Testis (tissue), 3 donors: Measurements from ENCODE around the gene NANOS2. TPM values are rescaled to one million over a fixed set of nuclear protein-coding genes. Genes with fewer than 3 reads are reported as not detected.

Experiments
- DNase-seq: peaks from one replicate; pipeline ENCODE4 v3.0.0-alpha.2; 2019
- H3K27ac ChIP-seq, 2 donors: fragments of 200-600 bp; sonication (generic); one replicate each; pipeline ENCODE4 v1.5.1; 2019
- H3K27me3 ChIP-seq: fragments of 200-600 bp; sonication (generic); one replicate; pipeline ENCODE4 v1.5.1; 2019
- H3K36me3 ChIP-seq: fragments of 200-600 bp; sonication (generic); one replicate; pipeline ENCODE4 v1.5.1; 2017; ENCODE audit warnings: low read depth; ENCODE audit errors: missing control alignments
- H3K4me1 ChIP-seq: fragments of 200-600 bp; sonication (generic); one replicate; pipeline ENCODE4 v1.5.1; 2019
- H3K4me3 ChIP-seq, 2 donors: fragments of 200-600 bp; sonication (generic); one replicate each; pipeline ENCODE4 v1.5.1; 2017 to 2019
- H3K9me3 ChIP-seq: fragments of 200-600 bp; sonication (generic); one replicate; pipeline ENCODE4 v1.5.1; 2017
- CTCF ChIP-seq, 3 experiments: fragments of 450-650 bp in 2 of 3; fragments of 200-600 bp in 1 of 3; sonication (generic) in 1 of 3; IDR thresholded peaks; one replicate each; pipeline ENCODE4 v1.5.1; 2016 to 2019; ENCODE audit warnings: antibody characterized with exemption in 3 of 3, mild to moderate bottlenecking in 2 of 3, moderate library complexity in 1 of 3
- POLR2A ChIP-seq: fragments of 450-650 bp; IDR thresholded peaks from one replicate; pipeline ENCODE4 v1.6.1; 2017; ENCODE audit warnings: antibody characterized with exemption, mild to moderate bottlenecking, moderate library complexity
- WGBS, 2 donors: methylation state at CpG; one replicate each; pipeline ENCODE4 v1.1.5; 2018; 5-methylcytosine and 5-hydroxymethylcytosine counted together
- intact Hi-C: fragments of 100-400 bp; cut with DNase I; formaldehyde crosslinking; loops from one replicate; pipeline ENCODE4 v1.15.1; 2023; ENCODE audit warnings: low total_unique reads
- polyA plus RNA-seq: library from polyadenylated mRNA; stranded (reverse); fragments of 350-450 nt; fragmentation: Illumina TruSeq; extraction: RNeasy Lipid Tissue Mini Kit (QIAGEN cat#74804); gene quantifications from one replicate; pipeline ENCODE4 v1.2.3, GENCODE V29; 2014; ENCODE audit warnings: low read depth, low replicate concordance; ENCODE audit not compliant: insufficient read depth
- total RNA-seq, 2 donors: library from RNA; depleted of rRNA; stranded (reverse); fragments of >200 nt; gene quantifications; one replicate each; pipeline ENCODE4 v1.2.3, GENCODE V29; 2016

The NANOS2 gene
- total and polyA plus RNA-seq, 3 donors from 2014 or later: 4.8 to 5.1 (median 4.8) TPM

DNA sequence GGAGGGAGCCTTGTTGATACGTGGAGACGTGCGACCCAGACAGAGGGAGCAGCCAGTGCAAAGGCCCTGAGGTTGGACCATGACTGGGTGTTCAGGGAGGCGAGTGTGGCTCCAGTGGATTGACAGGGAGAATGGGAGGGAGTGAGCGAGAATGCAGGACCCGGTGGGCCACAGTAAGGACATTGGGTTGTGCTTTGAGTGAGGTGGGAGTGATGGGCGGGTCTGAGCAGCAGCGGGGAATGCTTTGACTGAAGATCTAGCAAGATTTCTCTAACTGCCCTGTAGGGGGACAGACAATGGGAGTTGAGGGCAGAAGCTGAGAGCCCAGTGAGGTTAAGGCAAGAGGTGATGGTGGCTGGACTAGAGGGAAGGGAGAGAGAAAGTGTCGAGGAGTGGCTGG, 7.7 kb upstream of the NANOS2 start:
- 66% methylated on average over 9 of the region's 9 CpGs for WGBS, 2 donors
- TF ChIP-seq POLR2A (no peak), CTCF (IDR thresholded peaks at IDR 0.05) (no peak)
- Histone ChIP-seq H3K4me1 (no peaks in the 10 kb centered on the region), H3K27me3 (no peaks in the 10 kb centered on the region), H3K4me3 (no peak overlapping the region), H3K27ac (no peak overlapping the region), H3K36me3 (no peaks in the 10 kb centered on the region), H3K9me3 (no peaks in the 10 kb centered on the region)
- intact Hi-C loops: no loop called here
- DNase-seq: no peak

GRCh38 chr19:45920458-45920857, 5.9 kb upstream of the NANOS2 start:
- Histone ChIP-seq H3K4me3 (no peak overlapping the region), H3K4me1 (no peaks in the 10 kb centered on the region), H3K27ac (no peak overlapping the region), H3K9me3 (no peaks in the 10 kb centered on the region), H3K27me3 (no peaks in the 10 kb centered on the region), H3K36me3 (no peaks in the 10 kb centered on the region)
- 45 to 59% methylated on average over 8 of the region's 8 CpGs for WGBS, 2 donors
- TF ChIP-seq POLR2A: no peak
- TF ChIP-seq CTCF (IDR thresholded peaks at IDR 0.05): no peak
- intact Hi-C loops: no loop called here
- DNase-seq: no peak

- DNase-seq: no peak
- Histone ChIP-seq H3K27me3 (no peaks in the 10 kb centered on the region), H3K27ac (no peak overlapping the region), H3K4me1 (no peaks in the 10 kb centered on the region), H3K4me3 (no peak overlapping the region), H3K9me3 (no peaks in the 10 kb centered on the region), H3K36me3 (no peaks in the 10 kb centered on the region)
- 32 to 46% methylated on average over 7 of the region's 7 CpGs for whole genome bisulfite sequencing, 2 donors
- TF ChIP-seq POLR2A: no peak
- TF ChIP-seq CTCF (IDR thresholded peaks at IDR 0.05): no peak
- intact Hi-C loops: no loop called here
These were observed 5.1 kb upstream of the NANOS2 start for GRCh38 chr19:45919678-45920077.

GRCh38 chr19:45918721-45919120, 4.1 kb upstream of the NANOS2 start:
- H3K36me3 ChIP-seq: no peaks in the 10 kb centered on the region
- no peaks in the 10 kb centered on the region for H3K27me3 ChIP-seq
- no peaks in the 10 kb centered on the region for H3K4me1 ChIP-seq
- TF ChIP-seq POLR2A: no peak
- TF ChIP-seq CTCF (IDR thresholded peaks at IDR 0.05): no peak
- intact Hi-C loops: no loop called here
- WGBS, 2 donors: 76% methylated on average over 4 of the region's 4 CpGs
- no peak for DNase-seq
- H3K4me3 ChIP-seq: no peak overlapping the region
- H3K27ac ChIP-seq: no peak overlapping the region
- H3K9me3 ChIP-seq: no peaks in the 10 kb centered on the region

DNA sequence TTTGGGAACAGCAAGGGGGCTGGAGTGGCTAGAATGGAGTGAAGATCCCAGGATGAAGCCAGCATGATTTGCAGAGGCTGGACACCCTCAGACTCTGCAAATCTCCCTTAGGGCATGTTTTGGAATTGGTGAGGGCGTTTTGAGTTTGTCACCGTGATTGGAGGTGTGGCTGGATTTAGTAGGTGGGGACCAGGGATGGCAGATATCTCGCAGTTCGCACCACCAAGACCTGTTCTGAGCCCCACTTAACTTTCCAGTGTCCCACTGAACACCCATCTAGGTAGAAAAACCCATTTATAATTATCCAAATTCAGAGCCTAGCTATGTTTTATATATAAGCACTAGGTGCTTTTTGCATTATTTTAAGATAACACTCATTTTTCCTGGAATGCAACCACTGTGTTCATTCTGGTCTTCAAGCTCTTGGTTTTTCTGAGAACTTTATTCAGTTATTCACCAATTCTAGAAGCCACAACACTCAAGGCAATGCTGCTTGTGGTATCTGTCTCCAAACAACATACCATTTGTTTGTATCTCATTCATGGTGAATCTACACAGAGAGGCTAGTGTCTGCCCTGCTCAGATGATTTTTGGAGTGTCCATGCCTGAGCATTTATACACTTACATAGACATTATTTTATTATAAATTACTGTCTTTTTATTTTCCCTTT, 3.0 kb upstream of the NANOS2 start:
- Histone ChIP-seq H3K4me3 (no peak overlapping the region), H3K4me1 (no peaks in the 10 kb centered on the region), H3K27ac (no peak overlapping the region), H3K27me3 (no peaks in the 10 kb centered on the region), H3K36me3 (no peaks in the 10 kb centered on the region), H3K9me3 (no peaks in the 10 kb centered on the region)
- TF ChIP-seq POLR2A (no peak), CTCF (IDR thresholded peaks at IDR 0.05) (no peak)
- 68 to 72% methylated on average over 4 of the region's 4 CpGs for WGBS, 2 donors
- intact Hi-C loops: no loop called here
- DNase-seq: no peak
